Measurements from ENCODE around the gene ENPP6. TPM values are rescaled to one million over a fixed set of nuclear protein-coding genes. Genes with fewer than 3 reads are reported as not detected.

Gene ENPP6
- total and polyA plus RNA-seq, 4 donors: 0.02 to 0.37 (median 0.10) TPM

GRCh38 chr4:184190711-184191110, 27.0 kb downstream of the ENPP6 start:
- WGBS, 2 donors: 95 to 97% methylated on average over 4 of the region's 4 CpGs
- Histone ChIP-seq H3K4me3 (no peak overlapping the region), H3K4me1 (ENCODE audit: control insufficient read depth in 5 of 5, insufficient read depth in 5 of 5, low read length in 5 of 5) (no peaks in the 10 kb centered on the region), H3K9me3 (ENCODE audit: control insufficient read depth in 4 of 4, insufficient read depth in 3 of 4, low read length in 3 of 4) (no peaks in the 10 kb centered on the region), H3K27me3 (ENCODE audit: control insufficient read depth in 3 of 3, insufficient read depth in 3 of 3, low read length in 2 of 3) (no peaks in the 10 kb centered on the region), H3K9ac (ENCODE audit: insufficient read depth in 1 of 2, low read length in 2 of 2) (no peak overlapping the region), H3K36me3 (ENCODE audit: control insufficient read depth in 4 of 4, insufficient read depth in 4 of 4, low read length in 4 of 4) (no peaks in the 10 kb centered on the region), H3K27ac (ENCODE audit: low read depth in 1 of 2, low read length in 1 of 2) (no peak overlapping the region)
- ATAC-seq (ENCODE audit: insufficient read depth, low FRiP score) (no peak), DNase-seq (no peak)
- TF ChIP-seq CTCF (IDR thresholded peaks at IDR 0.05; ENCODE audit: control extremely low read depth, extremely low read depth): no peak

- H3K4me1 ChIP-seq (ENCODE audit: control insufficient read depth in 5 of 5, insufficient read depth in 5 of 5, low read length in 5 of 5): no peaks in the 10 kb centered on the region
Observed at GRCh38 chr4:184189966-184190365, 27.7 kb downstream of the ENPP6 start.

GRCh38 chr4:184188443-184189400, 29.0 kb downstream of the ENPP6 start:
- Histone ChIP-seq H3K27ac (ENCODE audit: low read depth in 1 of 2, low read length in 1 of 2) (no peak overlapping the region), H3K36me3 (ENCODE audit: control insufficient read depth in 4 of 4, insufficient read depth in 4 of 4, low read length in 4 of 4) (no peaks in the 10 kb centered on the region), H3K9ac (ENCODE audit: insufficient read depth in 1 of 2, low read length in 2 of 2) (no peak overlapping the region), H3K4me1 (ENCODE audit: control insufficient read depth in 5 of 5, insufficient read depth in 5 of 5, low read length in 5 of 5) (no peaks in the 10 kb centered on the region), H3K9me3 (ENCODE audit: control insufficient read depth in 4 of 4, insufficient read depth in 3 of 4, low read length in 3 of 4) (no peaks in the 10 kb centered on the region), H3K4me3 (no peak overlapping the region), H3K27me3 (ENCODE audit: control insufficient read depth in 3 of 3, insufficient read depth in 3 of 3, low read length in 2 of 3) (no peaks in the 10 kb centered on the region)
- ATAC-seq (ENCODE audit: insufficient read depth, low FRiP score) (no peak), DNase-seq (no peak)
- no peak for TF ChIP-seq CTCF (IDR thresholded peaks at IDR 0.05; ENCODE audit: control extremely low read depth, extremely low read depth)
- 81 to 85% methylated on average over 12 of the region's 12 CpGs for WGBS, 2 donors

More at GRCh38 chr4:184189966-184190365, 27.7 kb downstream of the ENPP6 start:
- Histone ChIP-seq H3K27ac (ENCODE audit: low read depth in 1 of 2, low read length in 1 of 2) (no peak overlapping the region), H3K36me3 (ENCODE audit: control insufficient read depth in 4 of 4, insufficient read depth in 4 of 4, low read length in 4 of 4) (no peaks in the 10 kb centered on the region), H3K9ac (ENCODE audit: insufficient read depth in 1 of 2, low read length in 2 of 2) (no peak overlapping the region), H3K9me3 (ENCODE audit: control insufficient read depth in 4 of 4, insufficient read depth in 3 of 4, low read length in 3 of 4) (no peaks in the 10 kb centered on the region), H3K27me3 (ENCODE audit: control insufficient read depth in 3 of 3, insufficient read depth in 3 of 3, low read length in 2 of 3) (no peaks in the 10 kb centered on the region), H3K4me3 (no peak overlapping the region)
- ATAC-seq (ENCODE audit: insufficient read depth, low FRiP score) (no peak), DNase-seq (no peak)
- 67 to 93% methylated on average over 4 of the region's 4 CpGs for WGBS, 2 donors
- no peak for TF ChIP-seq CTCF (IDR thresholded peaks at IDR 0.05; ENCODE audit: control extremely low read depth, extremely low read depth)
